ENCODE measurements around the gene CHD3.

The CHD3 gene

DNA sequence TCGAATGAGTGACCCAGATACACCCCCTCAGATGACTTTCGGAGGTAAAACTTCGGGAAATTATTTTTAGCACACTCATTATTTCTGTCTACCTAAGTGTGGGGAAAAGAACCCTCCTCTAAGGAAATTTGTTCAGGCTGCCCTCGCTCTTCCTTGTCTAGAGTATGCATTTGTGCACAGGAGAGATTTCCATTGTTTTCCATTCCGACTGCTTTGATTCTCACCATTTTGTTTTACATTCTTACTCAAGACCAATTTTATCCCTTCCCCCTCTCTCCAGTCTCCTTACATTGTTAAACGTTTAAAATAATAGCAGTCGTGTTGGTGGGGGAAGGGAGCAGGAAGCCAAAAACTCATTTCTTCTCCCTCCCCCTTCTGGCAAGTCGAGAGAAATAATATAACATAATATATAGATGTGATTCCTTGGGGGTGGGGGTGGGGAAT is 1.5 kb upstream of the CHD3 start (continued):
- TF ChIP-seq, protein P1, sequence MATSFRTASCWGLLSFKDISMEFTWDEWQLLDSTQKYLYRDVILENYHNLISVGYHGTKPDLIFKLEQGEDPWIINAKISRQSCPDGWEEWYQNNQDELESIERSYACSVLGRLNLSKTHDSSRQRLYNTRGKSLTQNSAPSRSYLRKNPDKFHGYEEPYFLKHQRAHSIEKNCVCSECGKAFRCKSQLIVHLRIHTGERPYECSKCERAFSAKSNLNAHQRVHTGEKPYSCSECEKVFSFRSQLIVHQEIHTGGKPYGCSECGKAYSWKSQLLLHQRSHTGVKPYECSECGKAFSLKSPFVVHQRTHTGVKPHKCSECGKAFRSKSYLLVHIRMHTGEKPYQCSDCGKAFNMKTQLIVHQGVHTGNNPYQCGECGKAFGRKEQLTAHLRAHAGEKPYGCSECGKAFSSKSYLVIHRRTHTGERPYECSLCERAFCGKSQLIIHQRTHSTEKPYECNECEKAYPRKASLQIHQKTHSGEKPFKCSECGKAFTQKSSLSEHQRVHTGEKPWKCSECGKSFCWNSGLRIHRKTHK (tag by site-specific recombination; IDR thresholded peaks at IDR 0.05): no peak
- TF ChIP-seq PRDM1 (tag by site-specific recombination; IDR thresholded peaks at IDR 0.05) (peak; percentile 79), ZSCAN23 (tag by site-specific recombination; IDR thresholded peaks at IDR 0.05) (peak; percentile 52; the same call in 1 of the 2 replicates), ZNF391 (tag by site-specific recombination; IDR thresholded peaks at IDR 0.05; ENCODE audit: borderline replicate concordance, low read depth) (0 out of 2 replicates have a peak, but pooled peaks have one; percentile 10), ZNF670 (tag by site-specific recombination; IDR thresholded peaks at IDR 0.05; ENCODE audit: low read depth) (no peak), BCL11B (tag by site-specific recombination; IDR thresholded peaks at IDR 0.05; ENCODE audit: low read depth) (0 out of 2 replicates have a peak, but pooled peaks have one; percentile 27), ZNF335 (tag by site-specific recombination; conservative IDR thresholded peaks at IDR 0.05) (0 out of 2 replicates have a peak, but pooled peaks have one; percentile 0), KLF7 (tag by site-specific recombination; IDR thresholded peaks at IDR 0.05; ENCODE audit: borderline replicate concordance) (no peak), ZNF707 (tag by site-specific recombination; IDR thresholded peaks at IDR 0.05) (no peak), ZNF792 (tag by site-specific recombination; IDR thresholded peaks at IDR 0.05) (no peak), ZNF24 (tag by site-specific recombination; IDR thresholded peaks at IDR 0.05) (0 out of 2 replicates have a peak, but pooled peaks have one; percentile 56), BCL11A (tag by site-specific recombination; IDR thresholded peaks at IDR 0.05; ENCODE audit: low read depth) (0 out of 2 replicates have a peak, but pooled peaks have one; percentile 24), ZNF785 (tag by site-specific recombination; IDR thresholded peaks at IDR 0.05) (no peak)
- TF ChIP-seq, protein P2, sequence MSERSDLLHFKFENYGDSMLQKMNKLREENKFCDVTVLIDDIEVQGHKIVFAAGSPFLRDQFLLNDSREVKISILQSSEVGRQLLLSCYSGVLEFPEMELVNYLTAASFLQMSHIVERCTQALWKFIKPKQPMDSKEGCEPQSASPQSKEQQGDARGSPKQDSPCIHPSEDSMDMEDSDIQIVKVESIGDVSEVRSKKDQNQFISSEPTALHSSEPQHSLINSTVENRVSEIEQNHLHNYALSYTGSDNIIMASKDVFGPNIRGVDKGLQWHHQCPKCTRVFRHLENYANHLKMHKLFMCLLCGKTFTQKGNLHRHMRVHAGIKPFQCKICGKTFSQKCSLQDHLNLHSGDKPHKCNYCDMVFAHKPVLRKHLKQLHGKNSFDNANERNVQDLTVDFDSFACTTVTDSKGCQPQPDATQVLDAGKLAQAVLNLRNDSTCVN (tag by site-specific recombination; optimal IDR thresholded peaks at IDR 0.05): no peak
- TF ChIP-seq, protein P3, sequence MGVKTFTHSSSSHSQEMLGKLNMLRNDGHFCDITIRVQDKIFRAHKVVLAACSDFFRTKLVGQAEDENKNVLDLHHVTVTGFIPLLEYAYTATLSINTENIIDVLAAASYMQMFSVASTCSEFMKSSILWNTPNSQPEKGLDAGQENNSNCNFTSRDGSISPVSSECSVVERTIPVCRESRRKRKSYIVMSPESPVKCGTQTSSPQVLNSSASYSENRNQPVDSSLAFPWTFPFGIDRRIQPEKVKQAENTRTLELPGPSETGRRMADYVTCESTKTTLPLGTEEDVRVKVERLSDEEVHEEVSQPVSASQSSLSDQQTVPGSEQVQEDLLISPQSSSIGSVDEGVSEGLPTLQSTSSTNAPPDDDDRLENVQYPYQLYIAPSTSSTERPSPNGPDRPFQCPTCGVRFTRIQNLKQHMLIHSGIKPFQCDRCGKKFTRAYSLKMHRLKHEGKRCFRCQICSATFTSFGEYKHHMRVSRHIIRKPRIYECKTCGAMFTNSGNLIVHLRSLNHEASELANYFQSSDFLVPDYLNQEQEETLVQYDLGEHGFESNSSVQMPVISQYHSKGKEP (tag by site-specific recombination; IDR thresholded peaks at IDR 0.05): 0 out of 2 replicates have a peak, but pooled peaks have one; percentile 37
- TF ChIP-seq, protein P4, sequence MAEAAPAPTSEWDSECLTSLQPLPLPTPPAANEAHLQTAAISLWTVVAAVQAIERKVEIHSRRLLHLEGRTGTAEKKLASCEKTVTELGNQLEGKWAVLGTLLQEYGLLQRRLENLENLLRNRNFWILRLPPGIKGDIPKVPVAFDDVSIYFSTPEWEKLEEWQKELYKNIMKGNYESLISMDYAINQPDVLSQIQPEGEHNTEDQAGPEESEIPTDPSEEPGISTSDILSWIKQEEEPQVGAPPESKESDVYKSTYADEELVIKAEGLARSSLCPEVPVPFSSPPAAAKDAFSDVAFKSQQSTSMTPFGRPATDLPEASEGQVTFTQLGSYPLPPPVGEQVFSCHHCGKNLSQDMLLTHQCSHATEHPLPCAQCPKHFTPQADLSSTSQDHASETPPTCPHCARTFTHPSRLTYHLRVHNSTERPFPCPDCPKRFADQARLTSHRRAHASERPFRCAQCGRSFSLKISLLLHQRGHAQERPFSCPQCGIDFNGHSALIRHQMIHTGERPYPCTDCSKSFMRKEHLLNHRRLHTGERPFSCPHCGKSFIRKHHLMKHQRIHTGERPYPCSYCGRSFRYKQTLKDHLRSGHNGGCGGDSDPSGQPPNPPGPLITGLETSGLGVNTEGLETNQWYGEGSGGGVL (tag by site-specific recombination; IDR thresholded peaks at IDR 0.05): peak; percentile 37; the same call in 1 of the 2 replicates

DNA sequence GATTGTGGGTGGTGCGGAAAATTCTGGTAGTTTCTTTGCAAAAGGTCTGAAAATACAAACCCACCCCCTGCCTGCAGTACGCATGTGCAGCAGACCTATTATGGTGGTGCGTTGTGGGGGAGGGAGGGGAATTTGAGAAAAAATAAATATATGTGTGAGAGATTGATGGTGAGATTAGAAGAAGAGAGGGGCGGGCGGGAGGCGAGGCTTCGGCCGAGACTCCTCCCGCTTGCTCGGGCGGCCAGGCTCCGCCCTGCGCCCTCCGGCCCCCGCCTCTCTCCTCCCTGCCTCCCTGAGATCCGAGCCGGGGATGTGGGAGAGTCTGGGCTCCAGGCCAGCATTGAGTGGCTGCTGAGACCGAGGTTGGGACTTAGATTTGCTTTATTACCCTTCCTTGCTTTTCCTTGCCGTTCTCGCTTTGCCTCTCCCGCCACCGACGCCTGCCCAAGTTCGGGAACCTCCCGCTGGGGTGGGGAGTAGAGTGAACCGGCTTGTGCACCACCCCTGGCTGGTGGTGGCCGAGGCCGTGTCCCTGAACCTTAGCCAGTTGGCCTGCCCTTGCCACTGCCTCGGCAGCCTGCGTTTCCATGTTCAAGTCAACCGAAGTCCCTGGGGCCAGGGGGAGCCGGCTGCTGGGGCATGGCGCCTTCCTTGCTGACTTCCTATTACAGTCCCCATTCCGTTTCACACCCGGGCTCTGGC is 956 bp upstream of the CHD3 start:
- ChIA-PET POLR2A (interaction anchor here (1.2 to 1.6 kb wide), 2 partner anchors 31 to 44 kb away, joined by 4 to 8 read pairs; partner anchors contain the start of genes CNTROB, NAA38 and TRAPPC1), CTCF (interaction anchor here (1.2 to 2.4 kb wide), 2 partner anchors 10 to 144 kb away, joined by 4 to 8 read pairs; no protein-coding TSS in a partner anchor)
- H3K36me3 ChIP-seq (ENCODE audit: control insufficient read depth in 2 of 2, insufficient read depth in 1 of 2, low read length in 2 of 2): peaks cover 22 to 33% of the 10 kb centered on the region in 2 experiments
- H3K4me3 ChIP-seq (ENCODE audit: low read depth, low read length): peak overlapping the region; percentile 55
- H3K4me1 ChIP-seq (ENCODE audit: control insufficient read depth, insufficient read depth, low read length): peaks cover 30% of the 10 kb centered on the region
- peak overlapping the region; percentile 100 for H3K27ac ChIP-seq (ENCODE audit: extremely low read depth, low read depth, low read length)
- no peaks in the 10 kb centered on the region for H3K9me3 ChIP-seq (ENCODE audit: control insufficient read depth, insufficient read depth, low read depth, low read length)
- TF ChIP-seq ZNF404 (tag by site-specific recombination; IDR thresholded peaks at IDR 0.05) (no peak), ZNF133 (tag by site-specific recombination; IDR thresholded peaks at IDR 0.05) (no peak), ZNF571 (tag by site-specific recombination; IDR thresholded peaks at IDR 0.05) (no peak), ZNF473 (tag by site-specific recombination; IDR thresholded peaks at IDR 0.05) (no peak), ZNF585B (tag by site-specific recombination; IDR thresholded peaks at IDR 0.05) (no peak), YY2 (tag by site-specific recombination; IDR thresholded peaks at IDR 0.05) (peak; percentile 76), SP7 (tag by site-specific recombination; IDR thresholded peaks at IDR 0.05) (peak; percentile 81), ZNF596 (tag by site-specific recombination; IDR thresholded peaks at IDR 0.05) (peak; percentile 61), FEZF1 (tag by site-specific recombination; IDR thresholded peaks at IDR 0.05) (no peak), PRDM1 (tag by site-specific recombination; IDR thresholded peaks at IDR 0.05) (peak; percentile 57; the same call in 1 of the 2 replicates)
- TF ChIP-seq, protein P5, sequence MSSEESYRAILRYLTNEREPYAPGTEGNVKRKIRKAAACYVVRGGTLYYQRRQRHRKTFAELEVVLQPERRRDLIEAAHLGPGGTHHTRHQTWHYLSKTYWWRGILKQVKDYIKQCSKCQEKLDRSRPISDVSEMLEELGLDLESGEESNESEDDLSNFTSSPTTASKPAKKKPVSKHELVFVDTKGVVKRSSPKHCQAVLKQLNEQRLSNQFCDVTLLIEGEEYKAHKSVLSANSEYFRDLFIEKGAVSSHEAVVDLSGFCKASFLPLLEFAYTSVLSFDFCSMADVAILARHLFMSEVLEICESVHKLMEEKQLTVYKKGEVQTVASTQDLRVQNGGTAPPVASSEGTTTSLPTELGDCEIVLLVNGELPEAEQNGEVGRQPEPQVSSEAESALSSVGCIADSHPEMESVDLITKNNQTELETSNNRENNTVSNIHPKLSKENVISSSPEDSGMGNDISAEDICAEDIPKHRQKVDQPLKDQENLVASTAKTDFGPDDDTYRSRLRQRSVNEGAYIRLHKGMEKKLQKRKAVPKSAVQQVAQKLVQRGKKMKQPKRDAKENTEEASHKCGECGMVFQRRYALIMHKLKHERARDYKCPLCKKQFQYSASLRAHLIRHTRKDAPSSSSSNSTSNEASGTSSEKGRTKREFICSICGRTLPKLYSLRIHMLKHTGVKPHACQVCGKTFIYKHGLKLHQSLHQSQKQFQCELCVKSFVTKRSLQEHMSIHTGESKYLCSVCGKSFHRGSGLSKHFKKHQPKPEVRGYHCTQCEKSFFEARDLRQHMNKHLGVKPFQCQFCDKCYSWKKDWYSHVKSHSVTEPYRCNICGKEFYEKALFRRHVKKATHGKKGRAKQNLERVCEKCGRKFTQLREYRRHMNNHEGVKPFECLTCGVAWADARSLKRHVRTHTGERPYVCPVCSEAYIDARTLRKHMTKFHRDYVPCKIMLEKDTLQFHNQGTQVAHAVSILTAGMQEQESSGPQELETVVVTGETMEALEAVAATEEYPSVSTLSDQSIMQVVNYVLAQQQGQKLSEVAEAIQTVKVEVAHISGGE (tag by site-specific recombination; conservative IDR thresholded peaks at IDR 0.05; ENCODE audit: low read depth): no peak; the same call in 1 of the 2 replicates
